HCT116 (cell line): ENCODE measurements around the gene LIN28A. TPM values are rescaled to one million over a fixed set of nuclear protein-coding genes. Genes with fewer than 3 reads are reported as not detected.

Source experiments
- ATAC-seq: fragments of 200-7000 bp; cut with Tn5 transposase; 2 replicates; pipeline ENCODE4 v1.9.1; 2020; ENCODE audit warnings: mild to moderate bottlenecking, moderate library complexity
- BruUV-seq: library from RNA; stranded (reverse); fragments of 400-500 nt; replicated peaks from 2 replicates; lab custom pipeline; 2021; lab: Mats Ljungman, UMichigan
- CTCF ChIA-PET: fragments of 300-600 bp; sonication (Branson Sonifier 250); formaldehyde crosslinking; loops from one replicate; lab custom pipeline; 2021; ENCODE audit warnings: antibody characterized with exemption; lab: Charles Lee
- POLR2A ChIA-PET: fragments of 300-600, 350-600 bp; sonication (Branson Sonifier 250); formaldehyde crosslinking; loops from one replicate; lab custom pipeline; 2021; ENCODE audit warnings: antibody characterized with exemption; lab: Charles Lee
- RAD21 ChIA-PET, 2 experiments: fragments of 300-600 bp; sonication (Branson Sonifier 250); formaldehyde crosslinking; loops; one replicate each; lab custom pipeline; 2023; ENCODE audit warnings: low total read pairs in 2 of 2; ENCODE audit not compliant: uncharacterized antibody in 2 of 2, unreplicated experiment in 2 of 2, low non-redundant PET in 1 of 2; lab: Charles Lee
- DNase-seq: peaks from one replicate; pipeline ENCODE4 v3.0.0-alpha.2; 2010; ENCODE audit warnings: low read depth, low spot score
- H2AFZ ChIP-seq: fragments of 200-600 bp; shearing (Covaris generic), sonication (generic); 2 replicates; pipeline ENCODE4 v1.6.1; 2017; ENCODE audit warnings: low read depth, mixed run types, mixed read lengths, antibody characterized with exemption, low read length; ENCODE audit not compliant: poor library complexity, severe bottlenecking
- H3K27ac ChIP-seq: 2 replicates; pipeline ENCODE4 v1.5.1; 2012; ENCODE audit warnings: low read depth, low read length
- H3K27me3 ChIP-seq: fragments of 200-600 bp; sonication (generic); 2 replicates; pipeline ENCODE4 v1.6.1; 2016; ENCODE audit warnings: mixed run types, low read length, mixed read lengths; ENCODE audit not compliant: insufficient read depth
- H3K36me3 ChIP-seq, 2 experiments: fragments of 200-500 bp in 1 of 2; fragments of 200-600 bp in 1 of 2; sonication (Bioruptor generic) in 1 of 2; sonication (generic) in 1 of 2; 2 replicates each; pipeline versions ENCODE4 v1.5.1 to v1.6.1; 2014 to 2016; ENCODE audit warnings: low read length in 2 of 2, inconsistent platforms in 1 of 2, mixed read lengths in 1 of 2, mixed run types in 1 of 2; ENCODE audit not compliant: insufficient read depth in 2 of 2, control insufficient read depth in 1 of 2
- H3K4me1 ChIP-seq, 2 experiments: fragments of 200-600 bp in 1 of 2; sonication (generic) in 1 of 2; 2 replicates each; pipeline versions ENCODE4 v1.5.1 to v1.6.1; 2012 to 2017; ENCODE audit warnings: low read length in 2 of 2, inconsistent platforms in 1 of 2, mild to moderate bottlenecking in 1 of 2, mixed read lengths in 1 of 2, mixed run types in 1 of 2, moderate library complexity in 1 of 2; ENCODE audit not compliant: insufficient read depth in 2 of 2, control insufficient read depth in 1 of 2
- H3K4me2 ChIP-seq: fragments of 200-600 bp; sonication (generic); 2 replicates; pipeline ENCODE4 v1.6.1; 2017; ENCODE audit warnings: mixed run types, low read length, mixed read lengths
- H3K4me3 ChIP-seq, 2 experiments: fragments of 200-600 bp in 1 of 2; sonication (generic) in 1 of 2; replicated peaks in 1 of 2; 2 replicates each; pipeline ENCODE4 v1.5.1; 2011 to 2016; ENCODE audit warnings: low read length in 2 of 2, control low read depth in 1 of 2, low read depth in 1 of 2, mild to moderate bottlenecking in 1 of 2, mixed read lengths in 1 of 2, mixed run types in 1 of 2
- H3K79me2 ChIP-seq: fragments of 200-600 bp; sonication (generic); 2 replicates; pipeline ENCODE4 v1.6.1; 2017; ENCODE audit warnings: mild to moderate bottlenecking, mixed run types, low read length, moderate library complexity, mixed read lengths; ENCODE audit not compliant: insufficient read depth
- H3K9ac ChIP-seq: fragments of 200-600 bp; sonication (generic); 2 replicates; pipeline ENCODE4 v1.6.1; 2016; ENCODE audit warnings: low read length, mixed read lengths
- H3K9me2 ChIP-seq: fragments of 200-600 bp; sonication (generic), shearing (Covaris generic); 2 replicates; pipeline ENCODE4 v1.6.1; 2017; ENCODE audit warnings: mixed run types, mild to moderate bottlenecking, moderate library complexity; ENCODE audit not compliant: insufficient read depth
- H3K9me3 ChIP-seq, 2 experiments: fragments of 200-500 bp in 1 of 2; fragments of 200-600 bp in 1 of 2; sonication (Bioruptor generic) in 1 of 2; sonication (generic) in 1 of 2; 2 replicates each; pipeline ENCODE4 v1.6.1; 2014 to 2017; ENCODE audit warnings: low read length in 2 of 2, mixed read lengths in 2 of 2, inconsistent platforms in 1 of 2, low read depth in 1 of 2, mild to moderate bottlenecking in 1 of 2, mixed run types in 1 of 2, moderate library complexity in 1 of 2; ENCODE audit not compliant: control insufficient read depth in 1 of 2, insufficient read depth in 1 of 2
- H4K20me1 ChIP-seq: fragments of 200-600 bp; sonication (generic), shearing (Covaris generic); 2 replicates; pipeline ENCODE4 v1.6.1; 2017; ENCODE audit warnings: mixed run types, mild to moderate bottlenecking, moderate library complexity; ENCODE audit not compliant: insufficient read depth
- CEBPB ChIP-seq: IDR thresholded peaks from 2 replicates; pipeline ENCODE4 v1.6.1; 2012; ENCODE audit warnings: low read depth
- EGR1 ChIP-seq: IDR thresholded peaks from 2 replicates; pipeline ENCODE4 v1.6.1; 2012; ENCODE audit warnings: low read depth
- ELF1 ChIP-seq: IDR thresholded peaks from 2 replicates; pipeline ENCODE4 v1.6.1; 2012; ENCODE audit warnings: low read depth, borderline replicate concordance
- EZH2 ChIP-seq: fragments of 200-600 bp; sonication (generic); IDR thresholded peaks from 2 replicates; pipeline ENCODE4 v1.6.1; 2017; ENCODE audit warnings: antibody characterized with exemption, mixed run types
- EZH2phosphoT487 ChIP-seq: fragments of 200-600 bp; IDR thresholded peaks from 2 replicates; pipeline ENCODE4 v1.6.1; 2018; ENCODE audit warnings: antibody characterized with exemption, borderline replicate concordance
- FOSL1 ChIP-seq: IDR thresholded peaks from 2 replicates; pipeline ENCODE4 v1.6.1; 2012; ENCODE audit warnings: low read depth
- RAD21 ChIP-seq: IDR thresholded peaks from 2 replicates; pipeline ENCODE4 v1.6.1; 2012; ENCODE audit warnings: low read depth, mild to moderate bottlenecking
- SP1 ChIP-seq: IDR thresholded peaks from 2 replicates; pipeline ENCODE4 v1.6.1; 2012; ENCODE audit warnings: low read depth
- TCF7L2 ChIP-seq: IDR thresholded peaks from 2 replicates; pipeline ENCODE4 v1.7.0; 2011; ENCODE audit warnings: borderline replicate concordance, inconsistent platforms; ENCODE audit not compliant: insufficient read depth, insufficient read length; ENCODE audit errors: extremely low read depth
- ZFX ChIP-seq: fragments of 450-650 bp; IDR thresholded peaks from 2 replicates; pipeline ENCODE4 v1.6.1; 2017
- intact Hi-C: fragments of 100-400 bp; cut with micrococcal nuclease; formaldehyde crosslinking; loops from 2 replicates; pipeline ENCODE4 v1.10.0; 2022
- total RNA-seq: library from RNA; stranded (reverse); gene quantifications from one replicate; pipeline ENCODE4 v1.2.1, GENCODE V29; 2021; ENCODE audit not compliant: unreplicated experiment
- TF ChIP-seq, protein P1 (sequence below): IDR thresholded peaks from 2 replicates; pipeline ENCODE4 v1.6.1; 2011; ENCODE audit warnings: mild to moderate bottlenecking, low read length, moderate library complexity; ENCODE audit not compliant: insufficient replicate concordance; ENCODE audit errors: extremely low read depth
- TF ChIP-seq, protein P2 (sequence below): IDR thresholded peaks from 2 replicates; pipeline ENCODE4 v1.6.1; 2012

Gene LIN28A
- total RNA-seq, 1 experiment from 2014 or later, result 1.4 TPM

DNA sequence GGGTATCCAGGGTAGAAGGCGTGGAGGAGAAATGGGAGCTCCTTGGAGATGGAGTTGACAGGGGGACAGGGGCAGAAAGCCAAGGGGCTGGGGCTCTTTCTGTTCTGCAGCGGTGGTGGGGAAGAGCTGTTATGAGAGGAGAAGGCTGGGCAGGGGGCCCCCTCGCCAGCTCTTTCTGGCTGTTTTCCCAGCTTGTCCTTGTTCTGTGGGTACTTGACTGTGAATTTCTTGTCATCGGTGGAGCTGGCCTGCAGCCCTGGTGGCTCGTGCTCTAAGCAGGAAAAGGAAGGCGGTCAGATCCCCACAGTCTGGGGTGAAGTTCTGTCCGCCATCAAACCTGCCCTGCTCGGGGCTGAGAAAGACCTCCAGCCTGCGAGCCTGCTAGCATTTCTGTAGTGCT lies 45.7 kb upstream of the LIN28A start:
- POLR2A ChIA-PET, result no interaction called here

DNA sequence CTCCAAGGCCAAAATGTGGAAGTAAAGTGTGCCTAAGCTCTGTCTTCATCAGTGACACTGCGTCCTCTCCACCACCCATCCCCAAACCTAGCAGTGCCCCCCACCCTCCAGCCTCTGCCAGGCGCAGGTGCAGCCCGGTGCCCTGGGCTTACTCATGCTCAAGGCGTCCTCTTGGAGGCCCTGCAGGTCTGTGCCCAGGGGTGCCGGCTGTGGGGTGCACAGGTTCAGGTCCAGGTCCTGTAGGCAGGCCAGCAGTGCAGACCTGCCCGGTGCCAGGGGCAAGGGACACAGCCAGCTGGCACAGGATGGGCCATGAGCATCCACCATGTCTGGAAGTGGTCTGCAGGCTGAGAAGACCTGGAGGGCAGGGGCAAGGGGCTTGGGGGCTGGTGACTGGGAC lies 43.2 kb upstream of the LIN28A start:
- POLR2A ChIA-PET, result no interaction called here
- H3K4me3 ChIP-seq, result no peak overlapping the region
- no peak for ATAC-seq
- TF ChIP-seq SP1 (no peak), CEBPB (no peak), ZFX (no peak), EZH2 (no peak)
- TF ChIP-seq, protein P1, sequence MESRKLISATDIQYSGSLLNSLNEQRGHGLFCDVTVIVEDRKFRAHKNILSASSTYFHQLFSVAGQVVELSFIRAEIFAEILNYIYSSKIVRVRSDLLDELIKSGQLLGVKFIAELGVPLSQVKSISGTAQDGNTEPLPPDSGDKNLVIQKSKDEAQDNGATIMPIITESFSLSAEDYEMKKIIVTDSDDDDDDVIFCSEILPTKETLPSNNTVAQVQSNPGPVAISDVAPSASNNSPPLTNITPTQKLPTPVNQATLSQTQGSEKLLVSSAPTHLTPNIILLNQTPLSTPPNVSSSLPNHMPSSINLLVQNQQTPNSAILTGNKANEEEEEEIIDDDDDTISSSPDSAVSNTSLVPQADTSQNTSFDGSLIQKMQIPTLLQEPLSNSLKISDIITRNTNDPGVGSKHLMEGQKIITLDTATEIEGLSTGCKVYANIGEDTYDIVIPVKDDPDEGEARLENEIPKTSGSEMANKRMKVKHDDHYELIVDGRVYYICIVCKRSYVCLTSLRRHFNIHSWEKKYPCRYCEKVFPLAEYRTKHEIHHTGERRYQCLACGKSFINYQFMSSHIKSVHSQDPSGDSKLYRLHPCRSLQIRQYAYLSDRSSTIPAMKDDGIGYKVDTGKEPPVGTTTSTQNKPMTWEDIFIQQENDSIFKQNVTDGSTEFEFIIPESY, result no peak
- TF ChIP-seq, all 23 proteins: peak for 0
- H3K79me2 ChIP-seq, result no peaks in the 10 kb centered on the region
- H3K4me2 ChIP-seq, result no peak overlapping the region
- no peak overlapping the region for H3K27ac ChIP-seq
- intact Hi-C loops, result no loop called here
- H3K27me3 ChIP-seq, result no peaks in the 10 kb centered on the region
- RAD21 ChIA-PET, result no interaction called here
- BruUV-seq, result no TSS peak
- H3K9ac ChIP-seq, result no peak overlapping the region
- no peak for DNase-seq
- CTCF ChIA-PET, result no interaction called here
- no peak overlapping the region for H2AFZ ChIP-seq
- H3K4me1 ChIP-seq, result peaks cover 3 to 13% of the 10 kb centered on the region in 2 experiments; a peak in 3 of 4 replicates
- no peaks in the 10 kb centered on the region for H4K20me1 ChIP-seq
- no peaks in the 10 kb centered on the region for H3K36me3 ChIP-seq
- H3K9me2 ChIP-seq, result no peaks in the 10 kb centered on the region
- H3K9me3 ChIP-seq, result peaks cover 0 to 7% of the 10 kb centered on the region in 2 experiments; a peak in 1 of 4 replicates

More for the DNA sequence above, 45.7 kb upstream of the LIN28A start:
- no peak overlapping the region for H3K4me3 ChIP-seq
- no peaks in the 10 kb centered on the region for H3K9me3 ChIP-seq
- H3K79me2 ChIP-seq, result no peaks in the 10 kb centered on the region
- peaks cover 3 to 13% of the 10 kb centered on the region in 2 experiments; a peak in 3 of 4 replicates for H3K4me1 ChIP-seq
- no peaks in the 10 kb centered on the region for H4K20me1 ChIP-seq
- ATAC-seq (no peak), DNase-seq (no peak)
- CTCF ChIA-PET, result interaction anchor here (0.8 to 3.7 kb wide), 7 partner anchors 10 to 220 kb away, joined by 3 to 19 read pairs (median 8); partner anchors contain the start of gene CRYBG2
- no peak overlapping the region for H3K4me2 ChIP-seq
- no peak for TF ChIP-seq FOSL1
- no peak for TF ChIP-seq ELF1
- no peak for TF ChIP-seq EZH2
- TF ChIP-seq TCF7L2, result no peak
- TF ChIP-seq RAD21, result no peak
- TF ChIP-seq EZH2phosphoT487, result no peak
- TF ChIP-seq, protein P1, result no peak
- TF ChIP-seq, protein P2, sequence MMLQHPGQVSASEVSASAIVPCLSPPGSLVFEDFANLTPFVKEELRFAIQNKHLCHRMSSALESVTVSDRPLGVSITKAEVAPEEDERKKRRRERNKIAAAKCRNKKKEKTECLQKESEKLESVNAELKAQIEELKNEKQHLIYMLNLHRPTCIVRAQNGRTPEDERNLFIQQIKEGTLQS, result no peak
- TF ChIP-seq EGR1, result no peak
- no peak overlapping the region for H3K27ac ChIP-seq
- H3K9ac ChIP-seq, result no peak overlapping the region
- H3K27me3 ChIP-seq, result no peaks in the 10 kb centered on the region
- BruUV-seq, result no TSS peak
- RAD21 ChIA-PET, result interaction anchor here in 1 of 2 experiments (1.4 kb wide), 1 partner anchor 80 kb away, joined by 3 read pairs; no protein-coding TSS in a partner anchor
- no peaks in the 10 kb centered on the region for H3K9me2 ChIP-seq
- intact Hi-C loops, result no loop called here
- H3K36me3 ChIP-seq, result no peaks in the 10 kb centered on the region
- H2AFZ ChIP-seq, result no peak overlapping the region
